ENCODE measurements around the gene DKKL1. TPM values are rescaled to one million over a fixed set of nuclear protein-coding genes. Genes with fewer than 3 reads are reported as not detected.

DKKL1 gene
- total RNA-seq, 1 donor = 0.36 TPM

DNA sequence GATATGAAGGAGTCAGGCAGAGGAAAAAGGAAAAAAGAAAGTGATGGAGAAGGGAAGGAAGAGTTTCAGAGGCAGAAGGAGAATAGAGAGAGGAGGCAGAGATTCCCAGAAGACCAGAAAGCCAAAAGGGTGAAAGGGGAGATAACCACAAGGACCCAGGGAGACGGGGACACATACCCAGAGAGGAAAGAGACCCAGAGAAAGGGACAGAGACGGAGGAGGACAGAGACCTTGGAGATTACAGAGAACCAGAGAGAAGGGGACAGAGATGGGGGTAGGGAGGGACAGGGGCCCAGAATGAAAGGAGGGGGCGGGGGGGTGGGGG lies 58.2 kb downstream of the DKKL1 start:
- H3K4me3 ChIP-seq (ENCODE audit: insufficient read depth, low read length) = no peak overlapping the region

DNA sequence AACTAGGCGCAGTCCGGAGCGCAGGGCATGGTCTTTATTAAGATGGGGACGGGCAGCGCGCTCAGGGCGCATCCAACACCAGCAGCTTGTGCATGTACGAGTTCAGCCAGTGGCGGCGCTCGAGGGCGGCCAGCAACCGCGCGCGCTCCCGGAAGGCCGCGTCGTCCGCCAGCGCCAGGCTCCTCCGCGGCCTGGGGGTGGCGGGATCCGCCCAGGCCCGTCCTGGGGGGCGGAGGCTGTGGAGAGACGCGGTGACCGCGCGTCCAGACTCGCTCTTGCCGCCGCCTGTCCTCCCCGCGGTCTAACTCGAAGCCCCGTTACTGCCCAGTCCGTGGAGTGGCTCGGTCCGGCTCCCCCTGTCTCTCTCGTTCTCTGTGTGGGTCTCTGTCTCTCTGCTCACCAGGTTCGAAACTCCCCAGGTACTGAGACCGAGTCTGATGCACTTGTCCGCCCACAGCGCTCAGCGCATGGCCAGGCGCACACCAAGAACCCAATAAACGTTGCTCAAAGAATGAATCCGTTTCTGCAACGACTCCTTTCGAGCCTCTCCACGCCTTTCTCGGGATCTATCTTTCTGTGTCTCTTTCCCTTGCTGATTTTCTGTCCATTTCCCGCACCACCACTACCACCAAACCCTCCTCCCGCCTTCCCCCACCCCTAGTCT lies 58.9 kb downstream of the DKKL1 start:
- TF ChIP-seq, protein P1, sequence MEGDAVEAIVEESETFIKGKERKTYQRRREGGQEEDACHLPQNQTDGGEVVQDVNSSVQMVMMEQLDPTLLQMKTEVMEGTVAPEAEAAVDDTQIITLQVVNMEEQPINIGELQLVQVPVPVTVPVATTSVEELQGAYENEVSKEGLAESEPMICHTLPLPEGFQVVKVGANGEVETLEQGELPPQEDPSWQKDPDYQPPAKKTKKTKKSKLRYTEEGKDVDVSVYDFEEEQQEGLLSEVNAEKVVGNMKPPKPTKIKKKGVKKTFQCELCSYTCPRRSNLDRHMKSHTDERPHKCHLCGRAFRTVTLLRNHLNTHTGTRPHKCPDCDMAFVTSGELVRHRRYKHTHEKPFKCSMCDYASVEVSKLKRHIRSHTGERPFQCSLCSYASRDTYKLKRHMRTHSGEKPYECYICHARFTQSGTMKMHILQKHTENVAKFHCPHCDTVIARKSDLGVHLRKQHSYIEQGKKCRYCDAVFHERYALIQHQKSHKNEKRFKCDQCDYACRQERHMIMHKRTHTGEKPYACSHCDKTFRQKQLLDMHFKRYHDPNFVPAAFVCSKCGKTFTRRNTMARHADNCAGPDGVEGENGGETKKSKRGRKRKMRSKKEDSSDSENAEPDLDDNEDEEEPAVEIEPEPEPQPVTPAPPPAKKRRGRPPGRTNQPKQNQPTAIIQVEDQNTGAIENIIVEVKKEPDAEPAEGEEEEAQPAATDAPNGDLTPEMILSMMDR (IDR thresholded peaks at IDR 0.05; ENCODE audit: extremely low read depth, low read depth, low read length) = no peak
- Histone ChIP-seq H2AFZ (ENCODE audit: low read length) (no peak overlapping the region), H3K4me3 (ENCODE audit: insufficient read depth, low read length) (peak overlapping the region; percentile 22), H3K36me3 (ENCODE audit: insufficient read depth, low read length) (no peaks in the 10 kb centered on the region), H3K27ac (ENCODE audit: low read depth, low read length) (no peak overlapping the region), H3K4me1 (ENCODE audit: insufficient read depth, low read length) (no peaks in the 10 kb centered on the region), H3K4me2 (ENCODE audit: insufficient read depth, low read length) (peak overlapping the region; percentile 48), H3K9me3 (ENCODE audit: low read depth, low read length) (no peaks in the 10 kb centered on the region), H3K79me2 (ENCODE audit: insufficient read depth, low read length) (no peaks in the 10 kb centered on the region), H4K20me1 (ENCODE audit: insufficient read depth, low read length) (peaks cover 3% of the 10 kb centered on the region), H3K27me3 (ENCODE audit: insufficient read depth, low read length) (peaks cover 96% of the 10 kb centered on the region)
- DNase-seq (ENCODE audit: insufficient read length, low spot score, missing footprints) = peak; percentile 84

More for the DNA sequence above, 58.2 kb downstream of the DKKL1 start:
- Histone ChIP-seq H3K9me3 (ENCODE audit: low read depth, low read length) (no peaks in the 10 kb centered on the region), H3K4me2 (ENCODE audit: insufficient read depth, low read length) (no peak overlapping the region), H4K20me1 (ENCODE audit: insufficient read depth, low read length) (peaks cover 3% of the 10 kb centered on the region), H3K79me2 (ENCODE audit: insufficient read depth, low read length) (no peaks in the 10 kb centered on the region), H3K27ac (ENCODE audit: low read depth, low read length) (no peak overlapping the region), H3K36me3 (ENCODE audit: insufficient read depth, low read length) (no peaks in the 10 kb centered on the region), H3K27me3 (ENCODE audit: insufficient read depth, low read length) (peaks cover 92% of the 10 kb centered on the region), H3K4me1 (ENCODE audit: insufficient read depth, low read length) (no peaks in the 10 kb centered on the region), H2AFZ (ENCODE audit: low read length) (no peak overlapping the region)
- peak; percentile 73 for DNase-seq (ENCODE audit: insufficient read length, low spot score, missing footprints)
- TF ChIP-seq, protein P1 (IDR thresholded peaks at IDR 0.05; ENCODE audit: extremely low read depth, low read depth, low read length) = no peak

GRCh38 chr19:49423071-49423984 lies 59.7 kb downstream of the DKKL1 start, which contains the start of gene PTH2:
TSS of gene PTH2 (minus strand) at chr19:49423441. CDS start at chr19:49423339, 102 bp downstream.
- H2AFZ ChIP-seq (ENCODE audit: low read length) = no peak within 1 kb of the TSS
- no peaks in the 10 kb centered on the region for H3K79me2 ChIP-seq (ENCODE audit: insufficient read depth, low read length)
- DNase-seq (ENCODE audit: insufficient read length, low spot score, missing footprints) = peak; percentile 82
- no peaks in the 10 kb centered on the region for H3K9me3 ChIP-seq (ENCODE audit: low read depth, low read length)
- H3K36me3 ChIP-seq (ENCODE audit: insufficient read depth, low read length) = no peaks in the 10 kb centered on the region
- peaks cover 95% of the 10 kb centered on the region for H3K27me3 ChIP-seq (ENCODE audit: insufficient read depth, low read length)
- TF ChIP-seq, protein P1 (IDR thresholded peaks at IDR 0.05; ENCODE audit: extremely low read depth, low read depth, low read length) = no peak
- peak within 1 kb of the TSS; percentile 48 for H3K4me2 ChIP-seq (ENCODE audit: insufficient read depth, low read length)
- H3K4me1 ChIP-seq (ENCODE audit: insufficient read depth, low read length) = no peaks in the 10 kb centered on the region
- peaks cover 3% of the 10 kb centered on the region for H4K20me1 ChIP-seq (ENCODE audit: insufficient read depth, low read length)
- H3K27ac ChIP-seq (ENCODE audit: low read depth, low read length) = no peak within 1 kb of the TSS
- H3K4me3 ChIP-seq (ENCODE audit: insufficient read depth, low read length) = peak within 1 kb of the TSS; percentile 22

DNA sequence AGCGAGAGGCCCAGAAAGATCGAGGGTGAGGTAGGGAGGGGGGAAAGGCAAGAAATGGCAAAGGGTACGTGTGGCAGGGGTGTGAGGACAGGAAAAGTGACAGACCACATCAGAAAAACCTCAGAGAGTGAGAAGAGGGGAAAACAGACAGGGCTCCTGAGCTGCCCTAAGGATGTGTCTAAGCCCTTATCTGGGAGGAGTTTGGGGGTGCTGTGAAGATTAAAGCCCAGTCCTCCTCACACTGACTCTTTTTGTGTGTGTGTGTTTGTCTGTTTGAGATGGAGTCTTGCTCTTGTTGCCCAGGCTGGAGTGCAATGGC lies 60.3 kb downstream of the DKKL1 start:
- Histone ChIP-seq H3K4me1 (ENCODE audit: insufficient read depth, low read length) (no peaks in the 10 kb centered on the region), H2AFZ (ENCODE audit: low read length) (no peak overlapping the region), H3K79me2 (ENCODE audit: insufficient read depth, low read length) (no peaks in the 10 kb centered on the region), H3K4me3 (ENCODE audit: insufficient read depth, low read length) (no peak overlapping the region), H3K9me3 (ENCODE audit: low read depth, low read length) (no peaks in the 10 kb centered on the region), H3K36me3 (ENCODE audit: insufficient read depth, low read length) (no peaks in the 10 kb centered on the region), H3K27me3 (ENCODE audit: insufficient read depth, low read length) (peaks cover 96% of the 10 kb centered on the region), H4K20me1 (ENCODE audit: insufficient read depth, low read length) (peaks cover 3% of the 10 kb centered on the region), H3K4me2 (ENCODE audit: insufficient read depth, low read length) (no peak overlapping the region), H3K27ac (ENCODE audit: low read depth, low read length) (no peak overlapping the region)
- DNase-seq (ENCODE audit: insufficient read length, low spot score, missing footprints) = no peak
- TF ChIP-seq, protein P1 (IDR thresholded peaks at IDR 0.05; ENCODE audit: extremely low read depth, low read depth, low read length) = no peak
